HL-60 (cell line): ENCODE data around the gene KLHL22.
"Not testable (repeated sequence)": the region's sequence is repeated elsewhere in the genome, so short reads cannot be mapped to it uniquely, and the experiment has no call there.

Experiments used
- DNase-seq, 2 experiments: peaks; one replicate each; pipeline ENCODE4 v3.0.0-alpha.2; 2010 to 2020; ENCODE audit warnings: low read depth in 1 of 2, low spot score in 1 of 2
- H3K27ac ChIP-seq: fragments of 250-450 bp; sonication (Bioruptor Pico); replicated peaks from 2 replicates; pipeline ENCODE4 v1.5.1; 2020; ENCODE audit warnings: mild to moderate bottlenecking, moderate library complexity
- H3K27me3 ChIP-seq: fragments of 250-450 bp; sonication (Bioruptor Pico); 2 replicates; pipeline ENCODE4 v1.5.1; 2021; ENCODE audit warnings: mild to moderate bottlenecking, moderate library complexity; ENCODE audit not compliant: insufficient read depth, poor library complexity, severe bottlenecking
- H3K4me3 ChIP-seq: replicated peaks from 2 replicates; pipeline ENCODE4 v1.5.1; 2011; ENCODE audit warnings: mild to moderate bottlenecking, control low read depth, low read length; ENCODE audit not compliant: insufficient read depth
- CTCF ChIP-seq: IDR thresholded peaks from one replicate; pipeline ENCODE4 v1.5.1; 2011; ENCODE audit warnings: low read length, control low read depth, inconsistent platforms; ENCODE audit not compliant: insufficient read depth
- GABPA ChIP-seq: IDR thresholded peaks from 2 replicates; pipeline ENCODE4 v1.6.1; 2012; ENCODE audit warnings: low read depth
- POLR2AphosphoS5 ChIP-seq: IDR thresholded peaks from 2 replicates; pipeline ENCODE4 v1.6.1; 2012; ENCODE audit warnings: low read depth
- REST ChIP-seq: IDR thresholded peaks from 2 replicates; pipeline ENCODE4 v1.6.1; 2012; ENCODE audit warnings: low read depth; ENCODE audit not compliant: insufficient replicate concordance
- SPI1 ChIP-seq: IDR thresholded peaks from 2 replicates; pipeline ENCODE4 v1.6.1; 2012; ENCODE audit warnings: low read depth, mild to moderate bottlenecking, borderline replicate concordance

Gene KLHL22

GRCh38 chr22:20414059-20414440 is 81.5 kb downstream of the KLHL22 start:
- no peaks in the 10 kb centered on the region for H3K27me3 ChIP-seq
- no peak for TF ChIP-seq REST
- TF ChIP-seq GABPA: no peak
- no peak for TF ChIP-seq SPI1
- TF ChIP-seq CTCF: no peak
- TF ChIP-seq POLR2AphosphoS5: no peak
- H3K4me3 ChIP-seq: no peak overlapping the region
- H3K27ac ChIP-seq: no peak overlapping the region
- DNase-seq: no peak

GRCh38 chr22:20413217-20414058 is 82.2 kb downstream of the KLHL22 start:
- TF ChIP-seq CTCF: no peak
- no peak for TF ChIP-seq SPI1
- TF ChIP-seq POLR2AphosphoS5: no peak
- TF ChIP-seq GABPA: no peak
- TF ChIP-seq REST: no peak
- DNase-seq: no peak
- no peaks in the 10 kb centered on the region for H3K27me3 ChIP-seq
- H3K4me3 ChIP-seq: no peak overlapping the region
- no peak overlapping the region for H3K27ac ChIP-seq

- Histone ChIP-seq H3K4me3 (no peak overlapping the region), H3K27ac (no peak overlapping the region), H3K27me3 (no peaks in the 10 kb centered on the region)
- TF ChIP-seq CTCF: no peak
- TF ChIP-seq POLR2AphosphoS5: no peak
- TF ChIP-seq SPI1: no peak
- no peak for TF ChIP-seq GABPA
- TF ChIP-seq REST: no peak
- DNase-seq: no peak
Measured at GRCh38 chr22:20412474-20413216, 83.0 kb downstream of the KLHL22 start.

- not testable (repeated sequence) for H3K27ac ChIP-seq, H3K27me3 ChIP-seq, DNase-seq, H3K4me3 ChIP-seq
Measured at GRCh38 chr22:20409385-20409784, 86.2 kb downstream of the KLHL22 start.
